ENCODE measurements around the gene USP6NL.

Gene USP6NL

DNA sequence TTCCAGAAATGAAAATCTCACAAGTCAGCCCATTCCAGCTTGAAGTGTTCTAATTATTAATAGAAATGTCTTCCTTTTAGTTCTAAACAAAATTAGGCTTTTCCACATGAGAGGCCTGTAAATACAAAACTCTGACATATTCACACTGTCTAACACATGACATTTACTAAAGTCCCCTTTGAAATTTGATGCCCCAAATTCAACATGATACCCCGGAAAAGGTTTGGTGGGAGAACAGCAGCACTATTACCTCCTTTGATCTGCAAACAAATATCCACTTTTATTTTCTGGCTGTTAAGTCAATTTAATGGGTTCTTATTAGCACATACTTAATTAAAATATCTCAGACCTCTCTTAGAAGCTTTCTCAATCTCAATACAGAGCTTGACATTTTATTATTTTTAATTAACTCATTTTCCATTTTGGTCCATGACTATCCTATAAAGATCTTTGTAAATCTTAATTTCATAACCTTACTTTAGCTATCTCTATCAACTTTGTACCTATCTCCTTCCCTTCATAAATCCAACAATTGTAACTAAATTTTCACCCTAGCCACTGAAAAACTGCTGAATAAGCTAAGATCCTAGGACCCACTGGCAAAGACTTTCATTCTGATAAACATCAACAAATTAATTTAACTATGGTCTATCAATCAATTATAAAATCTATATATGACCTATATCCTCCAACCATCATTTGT is 63.2 kb downstream of the USP6NL start:
- DNase-seq, result no peak

DNA sequence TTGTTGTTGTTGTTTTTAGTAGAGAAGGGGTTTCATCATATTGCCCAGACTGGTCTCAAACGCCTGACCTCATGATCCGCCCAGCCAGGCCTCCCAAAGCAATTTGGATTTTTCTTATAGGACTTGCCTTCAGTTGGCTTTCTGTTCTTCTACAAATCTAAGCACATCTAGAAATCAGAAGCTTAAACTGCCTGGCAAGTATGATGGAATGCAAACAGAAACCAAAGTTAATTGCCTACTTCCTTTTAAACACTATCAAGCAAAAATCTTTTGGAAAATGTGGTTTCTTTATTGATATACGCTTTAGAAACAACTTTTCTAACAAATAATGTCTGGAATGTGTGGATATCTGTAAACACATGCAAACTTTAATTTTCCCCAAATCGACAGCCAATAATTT is 64.9 kb downstream of the USP6NL start:
- DNase-seq, result no peak

DNA sequence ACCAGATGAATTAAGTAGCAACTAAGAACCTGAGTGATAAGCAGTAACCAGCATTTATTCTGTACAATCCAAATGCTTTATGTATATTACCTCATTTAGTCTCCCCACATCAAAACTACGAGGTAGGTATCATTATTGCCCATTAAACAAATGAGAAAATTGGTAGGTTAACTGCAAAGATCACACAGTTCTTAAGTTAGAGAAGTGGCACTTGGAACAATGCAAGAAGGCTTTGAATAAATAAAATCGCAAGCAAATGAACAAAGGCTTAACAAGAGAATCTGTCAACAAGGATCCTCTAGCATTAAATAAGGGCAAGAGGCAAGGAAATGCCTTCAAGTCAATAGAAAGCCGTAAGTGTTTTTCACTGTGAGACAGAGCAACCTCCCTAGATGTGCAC is 70.2 kb downstream of the USP6NL start:
- DNase-seq, result no peak

DNA sequence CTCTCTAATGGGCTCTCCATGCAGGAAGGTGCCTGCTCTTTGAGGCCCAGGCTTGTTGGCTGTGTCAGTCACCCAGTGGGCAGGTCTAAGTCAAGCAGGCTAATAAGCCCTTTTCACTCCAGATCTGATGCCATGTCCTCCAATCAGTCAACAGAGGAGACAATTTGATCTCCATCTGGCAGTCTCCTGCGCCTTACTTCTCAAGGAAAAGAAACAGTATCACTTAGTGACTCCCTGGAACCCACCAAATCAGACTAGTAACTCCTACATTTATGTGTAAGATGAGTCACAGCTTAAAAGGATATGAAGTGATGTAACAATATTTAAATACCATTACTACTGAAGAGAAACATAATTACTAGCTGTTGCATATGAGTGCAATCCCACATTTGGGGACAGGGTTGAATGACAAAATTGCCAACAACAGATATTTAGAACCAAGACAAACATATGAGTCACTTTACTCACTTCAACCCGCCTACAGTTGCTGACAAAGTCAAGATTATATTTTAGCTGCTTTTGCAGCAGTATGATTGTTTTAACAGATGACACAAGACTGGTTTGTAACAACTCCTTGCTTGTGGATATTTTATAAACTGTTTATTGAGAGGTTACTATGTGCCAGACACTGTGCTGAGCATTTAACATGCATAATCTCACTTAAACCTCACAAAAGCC is 72.1 kb downstream of the USP6NL start:
- DNase-seq, result no peak

DNA sequence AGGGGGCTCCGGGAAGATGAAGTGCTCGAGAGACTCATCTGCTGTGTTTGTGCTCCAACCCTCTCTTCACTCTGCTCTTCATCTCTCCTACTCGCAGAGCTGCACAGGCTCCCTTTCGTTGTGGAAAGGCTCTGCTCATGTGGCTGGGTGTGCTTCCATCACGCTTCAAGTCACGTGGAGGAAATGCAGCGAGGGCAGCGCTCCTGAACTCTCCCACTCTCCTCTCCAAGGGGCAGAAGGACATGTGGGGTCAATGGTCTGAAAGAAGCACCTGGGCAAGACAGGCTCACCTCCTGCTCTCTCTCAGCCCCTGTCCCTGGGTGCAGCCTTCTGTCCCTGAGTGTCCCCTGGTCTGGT is 72.6 kb downstream of the USP6NL start:
- DNase-seq, result no peak

DNA sequence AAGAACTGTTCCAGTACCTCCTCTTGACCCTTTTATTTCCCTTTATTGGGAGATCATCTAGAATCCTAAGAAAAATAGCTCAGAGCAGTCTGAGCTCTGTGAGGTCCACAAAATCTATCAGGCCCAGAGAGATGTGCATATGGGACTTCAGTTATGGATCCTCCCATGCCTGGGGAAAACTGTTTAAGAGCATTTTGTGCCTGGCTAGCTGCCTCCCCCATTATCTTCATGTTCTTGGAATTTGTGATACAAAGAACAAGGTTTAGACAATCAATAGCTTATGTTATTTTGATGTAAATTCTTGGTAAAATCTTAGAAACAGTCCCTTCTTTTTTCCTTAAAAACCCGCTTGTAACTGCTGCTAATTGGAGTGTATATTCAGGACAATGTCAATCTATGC is 75.2 kb downstream of the USP6NL start:
- no peak for DNase-seq

DNA sequence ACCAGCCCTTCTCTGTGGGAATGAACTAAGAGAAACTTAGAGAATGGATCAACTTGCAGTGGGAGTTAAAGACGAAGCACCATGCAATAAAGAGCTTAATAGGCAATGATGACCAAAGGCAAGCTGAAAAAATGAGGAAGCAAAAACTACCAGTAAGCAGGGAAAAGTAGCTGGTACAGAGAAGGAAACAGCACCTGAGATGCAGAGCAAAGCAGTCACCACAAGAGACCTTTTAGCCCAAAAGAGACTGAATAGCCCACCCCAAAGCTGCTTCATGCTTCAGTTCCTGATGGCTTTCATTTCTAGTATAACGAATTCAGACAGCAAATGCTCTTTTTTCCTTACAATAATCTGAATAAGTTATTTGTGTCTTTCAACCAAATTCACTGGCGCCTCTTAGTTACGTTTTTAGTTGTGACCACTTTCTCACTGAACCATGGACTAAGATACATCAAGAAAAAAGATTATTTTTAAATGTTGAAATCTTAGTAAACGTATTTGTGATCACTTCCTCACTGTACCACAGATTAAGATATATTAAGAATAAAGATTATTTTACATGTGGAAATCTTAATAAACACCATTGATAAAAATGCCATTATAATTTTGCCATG is 76.0 kb downstream of the USP6NL start:
- no peak for DNase-seq

DNA sequence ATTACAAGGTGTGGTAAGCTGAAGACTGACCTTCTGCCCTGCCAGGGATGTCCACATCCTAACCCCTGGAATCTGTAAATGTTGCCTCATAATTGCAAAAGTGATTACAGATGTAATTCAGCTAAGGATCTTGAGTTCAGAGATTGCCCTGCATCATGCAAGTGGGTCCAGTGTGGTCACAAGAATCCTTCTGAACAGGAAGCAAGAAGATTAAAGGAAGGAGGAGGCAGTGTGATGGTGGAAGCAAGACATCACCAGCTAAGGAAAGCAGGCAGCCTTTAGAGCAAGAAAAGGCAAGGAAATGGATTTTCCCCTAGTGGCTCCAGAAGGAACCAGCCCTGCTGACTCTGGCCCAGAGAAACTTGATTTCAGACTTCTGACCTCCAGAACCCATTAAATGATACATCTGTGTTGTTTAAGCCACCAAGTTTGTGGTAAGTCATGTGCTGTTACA is 78.1 kb downstream of the USP6NL start:
- no peak for DNase-seq

DNA sequence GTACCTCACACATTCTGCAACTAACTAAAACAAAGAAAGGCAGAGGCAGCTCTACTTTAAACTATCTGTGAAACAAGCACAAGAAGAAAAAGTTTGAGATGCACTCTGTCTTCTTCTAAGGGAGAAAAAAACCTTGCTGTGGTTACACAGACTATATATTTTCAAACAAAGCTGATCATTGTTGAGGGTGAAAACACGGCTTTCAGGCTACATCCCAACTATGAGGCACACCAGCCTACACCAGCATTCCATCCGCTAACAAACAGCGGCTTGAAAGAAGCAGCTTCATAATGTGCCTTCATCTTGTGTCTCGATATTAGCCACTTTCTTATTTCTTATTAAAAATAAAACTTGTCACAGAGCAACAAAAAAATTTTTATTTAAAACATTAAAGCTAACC is 79.1 kb downstream of the USP6NL start:
- no peak for DNase-seq

DNA sequence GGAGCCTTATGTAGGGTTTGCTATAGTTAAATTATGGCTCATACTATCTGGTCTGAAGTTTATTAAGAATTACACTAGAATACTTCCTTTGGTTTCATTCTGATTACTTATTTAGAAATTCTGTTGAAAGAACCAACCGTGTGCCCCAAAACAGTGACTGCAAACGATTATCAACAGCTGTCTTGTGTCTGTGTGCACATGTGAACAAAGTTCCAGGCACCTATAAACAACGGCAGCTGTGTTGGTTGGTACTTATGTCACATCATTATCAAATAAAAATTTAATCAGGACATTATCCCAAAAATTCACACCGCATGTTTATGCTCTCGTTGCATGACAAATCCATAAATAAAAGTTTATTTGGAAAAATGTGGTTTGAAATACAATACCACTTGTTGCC is 80.6 kb downstream of the USP6NL start:
- DNase-seq, result no peak

DNA sequence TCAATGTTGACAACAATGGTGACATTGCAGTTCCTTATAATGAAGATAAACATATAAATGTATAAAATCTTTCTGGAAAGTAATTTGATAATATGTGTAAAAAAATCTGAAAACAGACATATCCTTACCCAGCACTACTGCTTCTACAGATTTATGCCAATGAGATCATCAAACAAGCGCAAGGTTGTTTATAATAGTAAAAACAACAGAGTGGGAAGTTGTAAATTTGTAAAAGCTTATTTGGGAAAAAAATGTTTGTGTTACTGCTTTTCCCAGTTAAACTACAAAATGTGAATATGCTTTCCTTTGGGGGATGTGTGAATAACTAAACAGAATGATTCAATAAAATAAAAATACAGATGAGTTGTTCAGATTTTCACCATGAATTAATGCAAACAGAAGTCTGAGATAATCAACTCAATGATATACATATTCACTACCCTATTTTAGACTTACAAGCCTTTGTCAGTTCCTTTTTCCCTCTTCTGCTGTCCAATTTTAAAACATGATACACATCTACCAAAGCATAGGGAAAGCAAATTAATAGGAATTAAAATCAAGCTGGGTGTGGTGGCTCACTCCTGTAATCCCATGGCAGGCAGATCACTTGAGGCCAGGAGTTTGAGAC is 82.1 kb downstream of the USP6NL start:
- DNase-seq, result no peak

DNA sequence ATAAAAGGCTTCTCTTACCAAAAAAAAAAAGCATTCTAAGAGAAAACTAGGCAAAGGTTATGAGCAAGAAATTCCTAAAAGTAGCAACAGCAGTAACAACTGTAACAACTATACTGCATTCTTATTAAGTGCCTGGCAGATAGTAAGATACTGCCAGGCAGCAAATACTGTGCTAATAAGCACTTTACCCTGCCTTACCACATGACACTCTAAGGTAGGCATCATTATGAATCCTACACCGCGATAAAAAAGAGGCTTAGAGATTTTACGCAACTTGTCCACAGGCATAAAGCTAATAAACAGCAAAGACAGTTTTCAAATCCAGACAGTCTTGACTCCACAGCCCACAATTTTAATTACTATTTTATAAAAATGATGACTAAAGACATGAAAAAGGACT is 83.2 kb downstream of the USP6NL start:
- no peak for DNase-seq

DNA sequence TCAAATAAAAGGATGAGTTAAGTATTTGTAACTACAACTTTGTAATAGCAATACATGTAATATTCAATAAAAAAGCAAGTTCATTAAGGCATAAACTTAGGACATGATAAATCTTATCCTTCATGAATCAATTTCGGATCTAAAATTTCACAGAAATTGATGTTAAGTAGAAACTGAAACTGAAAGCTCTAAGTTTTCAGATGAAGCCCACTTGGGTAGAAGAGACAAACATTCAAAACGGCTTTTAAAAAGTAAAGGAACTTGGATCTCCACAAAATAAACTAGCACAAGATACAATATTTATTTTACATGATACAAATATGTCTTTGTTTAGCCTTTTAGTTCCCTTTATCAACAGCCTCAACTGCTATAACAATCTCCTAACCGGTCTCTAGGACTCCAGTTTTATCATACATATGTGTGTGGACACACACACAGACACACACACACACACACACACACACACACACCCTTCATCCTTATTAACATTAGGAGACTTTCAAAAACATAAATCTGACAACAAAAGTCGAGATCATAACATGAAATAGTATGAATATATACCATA is 83.7 kb downstream of the USP6NL start:
- DNase-seq, result no peak

DNA sequence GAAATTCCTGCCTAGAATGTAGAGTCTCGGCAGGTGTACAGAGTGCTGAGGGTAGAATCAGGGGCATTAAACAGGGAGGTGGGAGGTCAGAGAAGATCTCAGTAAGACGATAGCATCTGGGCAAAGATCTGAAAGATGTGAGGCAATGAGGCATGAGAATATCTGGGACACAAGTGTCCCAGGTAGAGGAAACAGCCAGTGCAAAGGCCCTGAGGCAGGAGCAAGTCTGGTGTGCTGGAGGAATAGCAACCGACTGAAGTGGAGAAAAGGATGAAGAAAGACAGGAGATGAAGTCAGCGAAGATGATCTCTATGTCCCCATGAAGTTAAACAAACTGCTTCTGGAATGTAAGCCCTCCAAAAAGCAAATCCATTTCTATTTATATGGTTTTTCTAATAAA is 84.4 kb downstream of the USP6NL start:
- no peak for DNase-seq

DNA sequence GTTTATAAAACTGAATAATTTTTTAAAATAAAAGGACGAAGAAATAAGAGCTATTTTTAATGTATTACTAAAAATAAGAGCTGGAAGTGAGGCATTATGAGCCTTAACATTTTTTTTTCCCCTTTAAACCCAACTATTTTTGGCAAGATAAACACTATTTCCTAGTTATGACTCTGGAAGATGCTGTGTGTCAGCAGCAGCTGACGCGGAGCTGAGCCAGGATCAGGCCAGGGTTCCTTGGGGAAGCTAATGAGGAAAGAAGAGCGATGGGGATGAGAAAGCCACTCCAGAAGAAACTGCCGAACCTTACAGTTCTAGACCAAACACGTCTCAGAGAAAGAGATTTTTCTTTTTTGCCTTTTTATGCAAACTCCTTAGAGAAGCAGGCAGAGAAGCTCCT is 85.9 kb downstream of the USP6NL start:
- DNase-seq, result no peak

DNA sequence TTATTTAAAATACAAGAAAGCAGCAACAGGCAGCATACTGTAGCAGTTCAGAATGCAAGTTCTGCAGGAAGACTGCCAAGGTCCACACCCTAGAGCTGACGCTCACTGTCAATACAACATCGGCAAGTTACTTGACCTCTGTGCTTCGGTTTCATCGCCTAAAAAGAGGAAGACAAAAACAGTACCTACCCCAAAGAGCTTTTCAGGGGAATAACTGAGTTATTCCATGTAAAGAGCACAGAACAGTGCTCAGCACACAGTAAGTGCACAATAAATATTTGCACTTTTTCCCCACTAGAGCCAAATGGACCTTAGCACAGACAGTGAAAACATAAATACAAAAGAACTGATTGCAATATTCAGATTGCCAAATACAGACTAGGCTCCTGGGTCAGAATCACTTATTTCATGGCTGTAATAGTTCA is 88.6 kb downstream of the USP6NL start:
- no peak for DNase-seq

DNA sequence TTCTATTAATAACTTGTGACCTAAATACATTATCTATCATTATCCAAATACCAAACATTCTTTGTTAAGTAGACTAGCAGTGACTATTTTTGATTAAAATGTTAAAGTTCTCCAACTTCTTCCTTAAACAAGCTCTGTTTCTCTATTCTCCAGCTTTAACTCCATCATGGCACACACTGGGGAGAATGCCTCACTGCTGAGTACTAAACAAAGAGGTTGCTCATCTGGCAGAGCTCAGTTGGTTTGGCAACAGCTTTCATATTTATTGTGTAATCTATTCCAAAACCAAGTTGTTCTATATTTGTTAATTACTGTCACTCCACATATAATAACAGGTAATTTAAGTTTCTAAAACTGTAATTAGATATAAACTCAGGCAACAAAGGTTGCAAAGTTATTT is 89.6 kb downstream of the USP6NL start:
- DNase-seq, result no peak

DNA sequence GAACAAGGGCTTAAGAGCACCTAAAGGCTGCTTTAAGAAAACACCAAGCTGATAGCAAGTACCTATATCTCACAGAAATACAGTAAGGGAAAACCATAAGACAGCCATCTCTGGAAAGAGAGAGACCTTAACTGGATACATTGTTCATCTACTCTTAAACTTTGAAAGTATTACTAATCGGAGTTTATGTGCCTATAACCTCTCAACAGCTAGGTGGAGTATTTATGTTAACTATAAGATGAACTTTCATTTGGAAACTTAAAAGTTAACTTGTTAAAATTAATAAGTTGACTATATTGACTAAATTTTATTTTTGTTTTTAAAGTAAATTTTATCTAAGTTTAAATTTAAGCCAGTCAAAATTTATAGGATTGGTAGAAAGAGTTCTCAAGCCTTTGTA is 90.6 kb downstream of the USP6NL start:
- DNase-seq, result no peak

DNA sequence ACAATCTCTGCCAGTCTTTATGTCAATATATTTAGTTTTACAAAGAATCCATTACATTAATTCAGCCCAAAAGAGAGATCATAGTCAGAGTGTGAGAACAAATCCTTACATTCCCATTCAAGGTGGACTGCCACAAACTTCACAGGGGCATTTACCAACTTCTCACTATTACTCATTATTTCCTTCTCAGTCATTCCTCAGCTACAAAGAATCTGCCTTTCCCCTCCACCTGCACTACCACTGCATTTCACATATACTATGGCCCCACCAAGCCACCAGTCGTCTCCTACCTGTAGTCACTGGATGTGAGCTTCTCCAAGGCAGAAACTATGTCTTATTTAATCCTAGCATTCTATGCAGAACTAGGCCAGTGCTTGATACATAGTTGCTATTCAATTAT is 94.3 kb downstream of the USP6NL start:
- no peak for DNase-seq

DNA sequence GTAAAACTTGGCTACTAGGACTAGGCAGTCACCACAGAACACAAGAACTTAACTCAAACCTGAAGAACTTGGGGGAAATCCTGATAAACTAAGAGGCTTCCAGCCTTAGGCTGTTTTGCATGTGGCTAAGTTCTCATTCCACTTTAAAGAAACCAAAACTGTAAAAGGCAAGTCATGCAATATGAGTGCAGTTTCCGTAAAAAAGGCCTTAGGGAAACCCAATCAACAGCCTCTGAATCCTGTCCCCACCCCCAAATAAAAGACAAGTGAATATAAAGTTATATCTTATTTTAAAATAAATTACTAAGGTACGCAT is 95.1 kb downstream of the USP6NL start:
- DNase-seq, result no peak

DNA sequence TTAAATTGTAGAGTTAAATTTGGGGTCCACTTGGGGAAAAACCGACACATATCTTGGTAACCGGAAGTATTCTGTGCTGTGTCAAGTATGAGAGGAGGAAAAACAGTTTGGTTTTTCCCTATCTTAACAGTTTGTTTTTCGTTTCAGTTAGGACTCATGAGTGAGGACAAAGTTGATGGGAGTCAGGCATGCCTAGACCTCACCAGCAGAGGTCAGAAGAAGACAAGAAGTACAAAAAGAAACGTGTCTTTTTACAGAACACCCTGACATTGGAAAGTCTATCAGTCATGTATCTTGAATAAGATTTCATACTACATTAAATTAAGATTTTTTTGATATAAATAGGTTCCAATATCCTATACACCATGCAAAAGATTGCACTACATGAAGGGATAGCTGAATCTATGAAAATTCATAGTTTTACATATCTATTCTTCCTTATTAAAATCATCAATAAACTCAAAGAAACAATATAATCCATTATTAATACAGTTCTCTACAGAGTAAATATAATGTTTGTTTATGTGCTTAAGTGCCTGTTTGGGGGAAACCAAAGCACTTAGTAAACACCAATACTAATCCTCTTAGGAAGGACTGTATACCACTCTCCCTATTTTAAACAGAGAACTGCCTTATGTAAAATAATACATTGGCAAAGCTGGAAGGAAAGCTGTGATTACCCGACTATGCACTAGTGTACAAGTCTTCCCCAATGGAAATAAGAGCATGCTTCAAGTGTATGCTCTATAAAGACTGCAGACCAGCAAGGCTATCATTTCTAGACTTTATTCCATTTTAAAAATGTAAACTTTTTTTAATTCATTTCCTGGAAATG is 95.6 kb downstream of the USP6NL start:
- peak in 1 of 4 experiments; percentile 17 for DNase-seq

DNA sequence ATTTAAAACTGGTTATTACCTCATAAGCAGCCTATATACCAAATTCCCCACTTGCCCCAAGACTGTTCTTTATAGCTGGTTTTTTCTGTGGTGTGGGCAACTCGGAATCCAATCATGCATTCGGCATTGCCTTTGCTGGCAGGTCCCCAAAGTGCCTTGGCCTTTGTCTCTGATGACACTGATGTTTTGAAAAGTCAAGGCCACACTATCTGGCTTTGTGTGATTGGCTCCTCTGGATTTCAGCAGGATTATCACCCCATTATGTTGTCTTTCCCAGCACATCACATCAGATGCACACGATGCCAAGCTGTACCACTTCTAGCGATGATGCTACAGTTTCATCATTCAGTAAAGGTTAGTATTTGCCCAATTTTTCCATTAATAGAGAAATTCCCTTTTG is 97.7 kb downstream of the USP6NL start:
- DNase-seq, result no peak

DNA sequence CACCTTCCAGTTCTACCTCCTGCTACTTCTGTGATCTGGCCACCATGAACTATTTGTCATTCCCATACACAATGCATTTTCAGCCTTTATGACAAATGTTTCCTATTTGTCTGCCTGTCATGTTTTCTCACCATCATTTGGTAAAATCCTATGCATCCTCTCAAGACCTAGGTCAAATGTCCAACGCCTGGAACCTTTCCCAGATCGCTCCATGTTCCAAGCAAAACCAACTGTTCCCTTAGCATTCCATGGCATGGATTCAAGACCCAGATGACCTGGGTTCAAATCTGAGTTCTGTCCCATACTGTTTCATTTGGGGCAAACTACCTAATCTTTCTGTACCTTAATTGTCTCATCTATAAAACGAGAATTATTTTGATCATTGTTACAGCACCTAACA is 98.9 kb downstream of the USP6NL start:
- no peak for DNase-seq
